HL-60/S4 treated with retinoic acid at 250 ng/mL for 4 days and 3 days (cell line): ENCODE measurements around the gene TRIM63.

Source experiments
- in situ Hi-C: fragments of 300-500 bp; cut with MboI; formaldehyde crosslinking; loops from 2 replicates; pipeline ENCODE4 v1.7.0; 2022; ENCODE audit warnings: low sequenced_read_pairs

The TRIM63 gene

DNA sequence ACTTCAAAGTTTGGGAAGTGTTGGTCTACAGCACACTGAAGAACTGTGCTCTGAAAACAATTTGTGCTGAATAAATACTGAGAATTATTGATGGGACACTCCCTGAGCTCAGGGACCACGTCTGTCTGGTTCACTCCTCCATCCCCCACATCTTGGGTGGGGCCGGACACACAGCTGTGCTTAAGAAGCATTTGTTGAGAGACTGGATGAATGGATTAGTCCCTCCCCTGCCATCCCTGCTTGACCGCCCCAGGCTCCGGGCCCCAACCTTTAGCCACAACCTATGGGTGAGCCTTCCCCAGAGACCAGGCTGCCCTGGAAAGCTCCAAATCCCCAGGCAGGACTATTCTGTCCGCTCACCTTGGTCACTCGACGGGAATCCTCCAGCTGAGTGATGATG, 7.5 kb downstream of the TRIM63 start:
- in situ Hi-C loops: no loop called here

DNA sequence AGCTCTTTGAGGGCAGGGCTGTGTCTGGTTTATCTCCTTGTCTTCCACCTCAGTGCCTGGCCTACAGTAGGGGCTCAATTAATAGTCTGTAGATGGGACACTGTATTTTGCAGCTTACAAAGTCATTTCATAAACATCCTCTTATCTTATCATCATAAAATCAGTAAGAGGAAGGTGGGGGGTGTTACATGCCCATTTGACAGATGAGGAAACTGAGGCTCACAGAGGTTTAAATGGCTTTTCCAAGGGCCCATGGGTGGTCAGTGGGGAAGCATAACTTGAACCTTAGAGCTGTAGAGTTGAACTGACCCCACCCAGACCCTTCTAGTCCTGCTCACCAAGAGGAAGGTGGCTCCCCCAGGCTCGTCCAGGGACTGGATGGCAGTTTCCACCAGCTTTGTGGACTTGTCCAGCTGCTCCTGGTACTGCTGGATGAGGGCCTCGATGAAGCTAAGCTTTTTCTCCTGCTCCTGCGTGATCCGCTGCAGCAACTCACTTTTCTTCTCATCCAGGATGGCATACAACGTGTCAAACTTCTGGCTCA, 9.3 kb downstream of the TRIM63 start:
- in situ Hi-C loops: no loop called here

DNA sequence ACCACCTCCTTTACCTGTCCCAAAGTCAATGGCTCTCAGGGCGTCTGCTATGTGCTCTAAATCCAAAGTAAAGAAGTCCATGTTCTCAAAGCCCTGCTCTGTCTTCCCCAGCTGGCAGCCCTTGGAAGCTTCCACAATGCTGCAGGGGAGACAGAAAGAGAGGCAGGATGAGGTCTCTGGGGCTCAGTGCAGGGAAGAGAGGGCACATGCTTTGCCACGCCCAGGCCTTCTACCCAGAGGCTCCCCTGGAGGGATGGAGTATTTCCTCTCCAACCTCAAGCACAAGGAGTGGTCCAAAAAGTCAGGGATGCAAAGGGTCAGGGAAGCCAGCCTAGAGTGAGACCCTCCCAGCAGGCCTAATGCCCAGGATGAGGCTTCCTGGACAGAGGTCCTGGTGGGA, 10.2 kb downstream of the TRIM63 start:
- in situ Hi-C loops: no loop called here

- in situ Hi-C loops: no loop called here
Measured at GRCh38 chr1:26055041-26055440, 12.4 kb downstream of the TRIM63 start.

DNA sequence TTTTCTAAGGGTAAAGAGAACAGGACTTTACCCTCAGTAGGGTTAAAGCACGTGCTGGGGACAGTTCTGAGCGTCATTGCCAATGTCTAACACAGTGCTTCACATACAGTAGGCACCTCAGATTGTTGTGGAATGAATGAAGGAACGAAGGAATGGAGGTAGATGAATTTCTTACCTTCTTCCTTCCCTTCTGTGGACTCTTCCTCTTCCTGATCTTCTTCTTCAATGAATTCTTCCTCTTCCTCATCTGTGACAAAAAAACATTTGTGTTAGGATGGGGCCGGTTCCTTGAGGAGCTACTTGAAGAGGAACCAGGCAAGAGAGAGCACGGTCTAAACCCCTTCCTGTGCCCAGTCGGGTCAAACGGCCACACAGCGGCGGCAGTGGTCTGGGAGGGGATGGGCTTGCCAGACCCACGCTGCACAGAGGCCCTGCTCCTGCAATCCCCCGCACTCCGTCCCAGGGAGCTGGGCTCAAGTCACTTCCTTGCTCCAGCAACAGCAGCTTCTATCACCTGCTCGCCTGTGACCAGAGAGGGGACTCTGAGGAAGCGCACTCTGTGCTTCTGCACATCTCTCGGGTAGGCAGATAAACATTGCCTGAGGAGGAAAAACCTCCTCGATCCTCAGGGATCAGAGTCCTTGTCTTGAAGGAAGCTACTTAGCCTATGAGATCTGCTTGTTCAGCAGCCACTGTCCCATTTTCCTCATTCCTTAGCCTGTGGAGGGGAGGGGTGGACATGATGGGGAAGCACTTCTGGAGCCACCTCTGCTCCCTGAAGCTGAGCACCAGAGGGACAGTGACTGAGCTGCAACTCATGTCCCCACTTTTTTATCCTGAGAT, 13.5 kb downstream of the TRIM63 start:
- in situ Hi-C loops: no loop called here

GRCh38 chr1:26050248-26050640, 17.2 kb downstream of the TRIM63 start:
- in situ Hi-C loops: no loop called here

DNA sequence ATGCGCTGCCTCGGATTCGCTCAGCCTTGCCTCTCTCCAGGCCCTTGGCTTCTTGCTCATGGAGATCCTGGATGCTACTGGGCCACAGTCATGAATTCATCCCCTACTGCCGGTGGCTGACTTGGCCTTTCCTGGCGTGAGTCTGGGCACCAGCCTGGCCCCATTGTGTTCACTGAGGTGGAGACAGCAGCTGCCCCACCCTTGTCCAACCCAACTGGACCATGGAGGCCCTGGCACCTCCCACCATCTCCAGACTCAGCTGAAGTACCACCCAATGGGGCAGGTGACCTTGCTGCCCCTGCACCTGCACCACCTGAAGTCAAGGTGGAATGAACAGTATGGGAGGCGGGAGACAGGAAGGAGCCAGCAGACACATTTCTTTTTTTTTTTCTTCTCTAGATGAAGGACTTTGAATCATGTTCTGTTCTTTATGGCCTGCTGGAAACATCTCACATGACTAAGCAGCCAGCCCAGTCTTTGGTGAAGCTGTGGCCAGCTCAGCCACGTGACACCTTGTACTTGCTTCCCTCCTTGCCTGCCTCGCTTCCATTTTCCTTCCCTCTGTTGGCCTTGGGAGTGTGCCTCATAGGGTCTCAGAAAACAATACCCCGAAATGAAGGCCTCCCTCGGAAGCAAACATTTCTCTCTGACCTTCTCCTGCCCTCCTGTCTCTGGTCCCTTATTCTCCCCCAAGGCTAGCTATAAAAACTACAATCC, 17.7 kb downstream of the TRIM63 start:
- in situ Hi-C loops: no loop called here

DNA sequence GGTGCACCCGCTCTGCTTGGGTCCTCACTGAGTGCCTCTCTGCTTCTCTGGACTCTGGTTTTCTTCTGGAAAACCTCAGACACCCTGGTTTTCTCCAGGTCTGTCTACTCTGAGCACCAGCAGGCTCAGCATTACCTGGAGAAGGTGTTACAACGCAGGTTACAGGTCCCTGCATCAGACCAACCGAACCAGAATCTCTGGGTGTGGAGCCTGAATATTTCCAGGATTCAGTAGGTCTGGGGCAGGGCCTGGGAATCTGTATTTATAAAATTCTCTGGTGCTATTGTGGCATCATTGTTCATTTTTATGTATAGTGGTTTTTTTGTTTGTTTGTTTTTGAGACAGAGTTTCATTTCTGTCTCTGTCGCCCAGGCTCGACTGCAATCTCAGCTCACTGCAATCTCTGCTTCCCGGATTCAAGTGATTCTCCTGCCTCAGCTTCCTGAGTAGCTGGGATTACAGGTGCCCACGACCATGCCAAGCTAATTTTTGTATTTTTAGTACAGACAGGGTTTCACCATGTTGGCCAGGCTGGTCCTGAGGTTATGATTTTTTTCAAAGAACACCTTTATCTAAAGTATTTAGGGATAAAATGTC, 20.1 kb downstream of the TRIM63 start:
- in situ Hi-C loops: no loop called here

DNA sequence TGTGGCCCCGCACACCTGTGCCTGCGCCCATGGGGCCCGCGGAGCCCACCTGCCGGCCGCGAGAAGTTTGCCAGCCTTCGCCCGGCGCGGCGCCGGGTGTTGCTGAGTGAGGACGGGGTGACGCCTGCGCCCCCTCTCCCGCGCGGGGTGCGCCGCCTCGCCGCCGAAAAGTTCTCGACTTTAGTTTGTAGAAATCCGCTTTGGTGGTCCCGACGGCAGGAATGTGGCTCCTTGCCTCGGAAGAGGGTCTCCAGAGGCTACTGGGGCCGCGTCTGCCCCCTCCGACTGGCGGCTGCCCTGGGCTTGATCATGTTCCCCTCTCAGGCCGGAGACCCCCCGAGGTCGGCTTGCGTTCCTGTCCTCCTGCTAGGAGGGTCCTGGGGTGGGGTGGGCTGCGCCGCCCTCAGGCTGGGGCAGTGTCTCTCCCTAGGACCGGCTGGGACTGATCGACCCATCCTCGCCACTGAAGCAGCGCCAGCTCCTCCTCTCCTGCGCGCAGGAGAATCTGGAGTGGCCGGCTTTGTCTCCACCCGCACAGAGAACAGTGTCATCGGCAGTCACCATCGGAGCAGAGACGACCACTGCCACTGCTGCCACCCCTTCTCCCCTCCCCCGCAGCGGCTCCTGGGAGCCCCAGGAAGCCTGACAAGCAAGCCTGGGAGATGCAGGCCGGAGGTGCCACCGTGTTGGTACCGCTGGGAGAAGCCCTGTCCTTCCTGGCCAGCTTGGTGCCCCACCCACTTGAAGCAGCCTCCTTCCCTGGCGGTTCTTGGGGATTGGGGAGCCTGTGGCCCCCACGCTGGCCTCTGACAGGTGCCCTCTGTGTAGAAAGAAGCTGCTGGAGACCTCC, 21.0 kb downstream of the TRIM63 start:
- in situ Hi-C loops: no loop called here

GRCh38 chr1:26045722-26046245, 21.6 kb downstream of the TRIM63 start, which contains the start of gene SLC30A2:
SLC30A2 (minus strand) TSS chr1:26046118; CDS start chr1:26045896, 222 bp downstream.
- in situ Hi-C loops: no loop called here

GRCh38 chr1:26044971-26045721, 22.3 kb downstream of the TRIM63 start:
- in situ Hi-C loops: no loop called here

DNA sequence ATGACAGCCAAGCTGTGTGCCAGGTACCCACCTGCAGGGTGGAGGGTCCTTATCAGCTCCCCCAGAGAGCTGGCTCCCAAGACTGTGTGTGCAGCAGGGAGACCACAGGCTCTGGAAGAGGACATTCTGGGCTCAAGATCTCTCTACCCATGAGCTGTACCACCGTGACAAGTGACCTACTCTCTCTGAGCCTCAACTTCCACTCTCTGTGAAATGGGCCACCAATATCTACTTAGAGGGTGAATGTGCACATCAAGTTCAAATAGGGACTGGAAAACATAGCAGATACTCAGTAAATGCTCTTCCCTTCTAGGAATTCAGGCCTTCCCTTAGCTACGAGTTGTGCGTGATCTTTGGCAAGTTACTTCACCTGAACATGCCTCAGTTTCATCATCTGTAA, 23.0 kb downstream of the TRIM63 start:
- in situ Hi-C loops: no loop called here

GRCh38 chr1:26043765-26044164, 23.7 kb downstream of the TRIM63 start:
- in situ Hi-C loops: no loop called here

- in situ Hi-C loops: no loop called here
Measured at GRCh38 chr1:26041978-26042377, 25.5 kb downstream of the TRIM63 start.

DNA sequence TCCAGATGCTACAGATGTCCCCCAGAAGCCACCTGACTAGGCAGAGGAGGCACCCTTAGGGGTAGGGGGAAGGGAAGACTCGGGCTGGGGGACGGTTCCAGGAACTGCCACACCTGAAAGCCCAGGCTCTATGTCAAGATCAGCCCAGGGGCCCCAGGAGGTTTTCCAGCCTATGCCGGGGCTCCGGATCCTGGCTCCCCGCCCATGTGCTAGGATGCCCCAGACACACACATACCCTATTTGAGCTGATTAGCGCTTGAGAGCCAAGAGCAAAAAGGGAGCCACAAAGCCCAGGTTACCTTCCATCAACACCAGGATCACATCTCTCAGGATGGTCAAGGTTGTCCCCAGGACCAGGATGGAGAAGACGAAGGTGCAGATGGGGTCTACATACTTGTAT, 26.0 kb downstream of the TRIM63 start:
- in situ Hi-C loops: no loop called here

DNA sequence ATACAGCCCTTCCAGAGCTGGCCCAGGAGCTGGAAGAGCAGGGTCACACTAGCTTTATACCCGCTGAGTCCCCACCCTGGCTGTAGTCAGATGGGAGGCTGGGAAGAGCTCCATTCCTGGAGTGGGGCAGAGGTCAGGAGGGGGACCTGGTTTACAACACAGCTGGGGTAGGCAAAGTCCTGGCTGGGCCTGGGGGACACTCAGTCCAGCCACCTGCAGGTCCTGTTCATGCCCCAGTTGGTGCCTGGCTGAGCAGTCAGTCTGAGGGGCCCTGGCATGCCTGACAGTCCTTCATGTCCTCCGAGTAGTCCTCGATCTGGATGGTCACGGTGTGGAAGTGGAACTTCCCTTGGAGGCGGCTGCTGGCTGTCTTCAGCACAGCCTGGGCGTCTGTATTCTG, 28.5 kb downstream of the TRIM63 start:
- in situ Hi-C loops: no loop called here

DNA sequence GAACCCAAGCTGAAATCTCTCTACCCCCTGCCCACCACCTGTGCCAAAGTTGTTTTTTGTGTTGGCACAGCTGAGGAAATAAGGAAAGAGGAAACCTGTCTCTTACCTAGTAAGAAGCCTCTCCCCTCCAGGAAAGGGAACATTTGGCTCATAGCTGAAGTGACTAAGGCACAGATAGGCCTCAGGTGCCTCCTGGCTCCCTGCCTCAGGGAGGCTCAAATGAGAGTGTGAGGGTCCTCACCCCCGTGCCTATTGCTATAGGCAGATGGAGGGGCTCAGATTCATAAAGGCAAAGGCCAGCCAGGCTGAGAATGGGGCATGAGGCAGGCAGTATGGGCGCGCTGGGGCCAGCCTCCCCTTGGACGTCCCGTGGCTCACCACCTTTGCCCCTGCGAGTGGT, 29.0 kb downstream of the TRIM63 start:
- in situ Hi-C loops: no loop called here

DNA sequence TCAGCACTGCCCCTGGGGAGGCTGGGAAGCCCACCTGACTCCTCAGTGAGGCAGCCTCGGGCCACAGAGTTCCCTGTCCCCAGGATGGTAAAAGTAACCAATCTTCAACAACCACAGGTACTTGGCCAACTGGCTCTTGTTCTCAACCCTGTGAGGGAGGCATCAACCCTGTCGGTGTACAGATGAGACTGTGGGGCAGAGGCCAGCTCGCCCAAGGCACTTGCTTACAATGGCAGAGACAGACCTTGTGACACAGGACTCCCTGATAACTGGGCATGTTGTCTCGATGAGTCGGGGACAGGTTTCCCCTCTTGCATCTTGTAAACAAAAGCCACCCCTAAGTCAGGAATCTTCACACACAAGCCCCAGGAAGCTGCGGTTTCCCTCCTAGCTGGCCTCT, 29.5 kb downstream of the TRIM63 start:
- in situ Hi-C loops: no loop called here

GRCh38 chr1:26036756-26037281, 30.6 kb downstream of the TRIM63 start:
- in situ Hi-C loops: no loop called here
